HG03135 (cell line): ENCODE results near the gene SOS1.
"Not testable (repeated sequence)": the region's sequence is repeated elsewhere in the genome, so short reads cannot be mapped to it uniquely, and the experiment has no call there.

ENCODE experiments used
- ATAC-seq: cut with Tn5 transposase; IDR thresholded peaks from one replicate; pipeline ENCODE4 v1.9.1; 2021; ENCODE audit warnings: mild to moderate bottlenecking, moderate library complexity; ENCODE audit not compliant: unreplicated experiment

The SOS1 gene

DNA sequence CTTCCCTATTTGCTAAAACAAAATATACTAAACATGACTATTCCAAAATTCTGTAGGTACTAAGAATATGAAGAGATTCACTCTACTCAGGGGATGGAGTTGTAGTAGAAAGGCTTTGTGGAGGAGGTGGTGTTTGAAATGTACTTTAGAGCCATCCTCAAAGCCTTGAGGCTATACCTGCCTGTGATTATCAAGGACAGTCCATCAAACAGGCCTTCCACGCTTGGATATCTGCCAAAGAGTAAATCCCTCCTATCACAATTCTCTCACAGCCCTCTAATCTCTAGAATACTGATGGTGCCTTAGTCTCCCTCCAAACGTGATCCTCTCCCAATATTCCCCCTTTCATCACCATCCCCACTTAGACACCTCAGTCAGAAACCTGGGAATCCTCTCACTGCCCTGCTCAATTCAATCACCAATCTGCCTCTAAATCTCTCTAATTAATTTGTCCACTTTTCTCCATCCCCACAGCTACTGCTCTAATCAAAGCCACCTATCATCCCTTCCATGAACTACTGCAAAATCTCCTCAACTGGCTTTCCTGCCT, 13.1 kb downstream of the SOS1 start:
- ATAC-seq = no peak

DNA sequence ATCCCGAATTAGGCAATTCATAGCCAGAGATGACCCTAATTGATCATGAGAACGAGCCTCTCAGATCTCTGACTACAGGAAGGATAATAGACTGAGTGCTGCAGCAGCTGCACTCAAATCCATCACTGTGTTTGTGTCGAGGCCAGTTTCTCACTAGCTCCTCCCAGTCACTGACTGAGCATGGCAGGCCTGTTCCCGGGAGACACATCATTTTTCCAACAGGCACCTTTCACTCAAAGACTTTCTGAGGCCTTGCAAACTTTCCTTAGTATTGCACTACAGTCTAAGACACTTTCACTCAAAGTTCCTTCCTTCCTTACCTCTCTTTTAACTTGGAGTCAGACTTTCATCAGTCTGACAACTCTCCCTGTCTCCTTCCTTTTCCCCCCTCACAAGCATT, 13.7 kb downstream of the SOS1 start:
- ATAC-seq = no peak

DNA sequence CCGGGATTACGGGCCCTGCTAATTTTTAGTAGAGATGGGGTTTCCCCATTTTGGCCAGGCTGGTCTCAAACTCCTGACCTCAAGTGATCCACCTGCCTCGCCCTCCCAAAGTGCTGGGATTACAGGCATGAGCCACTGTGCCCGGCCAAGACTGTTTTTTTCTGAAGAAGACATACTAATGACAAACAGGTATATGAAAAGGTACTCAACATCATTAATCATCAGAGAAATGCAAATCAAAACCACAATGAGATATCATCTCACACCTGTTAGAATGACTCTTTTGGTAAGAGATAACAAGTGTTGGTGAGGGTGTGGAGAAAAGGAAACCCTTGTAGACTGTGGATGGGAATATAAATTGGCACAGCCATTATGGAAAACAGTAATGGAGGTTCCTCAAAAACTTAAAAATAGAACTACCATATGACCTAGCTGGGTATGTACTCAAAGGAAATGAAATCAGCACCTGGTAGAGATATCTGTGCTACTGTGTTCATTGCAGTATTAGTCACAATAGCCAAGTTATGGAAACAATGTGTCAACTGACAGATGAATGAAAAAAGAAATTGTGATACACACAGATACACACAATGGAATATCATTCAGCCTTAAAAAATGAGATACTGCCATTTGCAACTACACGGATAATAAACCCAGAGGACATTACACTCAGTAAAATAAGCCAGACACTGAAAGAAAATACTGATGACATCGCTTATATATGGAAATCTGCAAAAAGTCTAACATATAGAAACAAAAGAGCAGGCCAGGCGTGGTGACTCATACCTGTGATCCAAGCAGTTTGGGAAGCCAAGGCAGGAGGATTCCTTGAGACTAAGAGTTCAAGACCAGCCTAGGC, 20.8 kb downstream of the SOS1 start:
- peak; percentile 67 for ATAC-seq

DNA sequence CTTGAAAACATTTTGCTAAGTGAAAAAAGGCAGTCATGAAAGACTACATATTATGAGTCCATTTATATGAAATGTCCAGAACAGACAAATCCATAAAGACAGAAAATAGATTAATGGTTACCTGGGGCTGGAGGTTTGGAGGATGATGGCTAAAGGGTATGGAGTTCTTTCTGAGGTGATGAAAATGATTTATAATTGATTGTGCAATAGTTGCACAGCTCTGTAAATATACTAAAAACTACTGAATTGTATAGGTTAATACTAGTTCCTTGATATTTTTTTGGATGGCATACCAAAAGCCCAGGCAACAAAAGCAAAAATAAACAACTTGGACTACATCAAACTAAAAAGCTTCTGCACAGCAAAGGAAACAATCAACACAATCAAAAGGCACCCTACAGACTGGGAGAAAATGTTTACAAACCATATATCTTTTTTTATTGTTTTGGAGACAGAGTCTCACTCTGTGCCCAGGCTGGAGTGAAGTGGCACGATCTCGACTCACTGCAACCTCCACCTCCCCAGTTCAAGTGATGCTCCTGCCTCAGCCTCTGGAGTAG, 21.5 kb downstream of the SOS1 start:
- ATAC-seq = no peak

DNA sequence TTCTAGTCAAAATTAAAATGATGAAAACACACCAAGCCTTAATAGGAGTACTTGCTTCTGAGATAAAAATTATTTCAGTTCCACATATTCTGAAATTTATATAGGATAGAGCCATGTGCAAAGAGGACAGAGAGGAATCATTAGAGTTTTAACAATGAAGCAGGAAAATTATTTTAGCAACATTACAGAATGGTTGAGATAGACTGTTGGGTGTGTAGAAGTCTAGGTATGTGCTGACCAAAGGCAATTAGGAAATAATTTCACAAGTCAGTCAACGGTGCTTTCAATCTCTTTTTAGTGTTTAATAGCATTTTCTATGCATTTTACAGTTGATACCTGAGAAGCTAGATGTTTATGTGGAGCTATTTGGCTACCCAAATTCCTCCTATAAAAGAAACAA, 25.2 kb downstream of the SOS1 start:
- no peak for ATAC-seq

- peak; percentile 74 for ATAC-seq
Observed at GRCh38 chr2:39094717-39095363, 26.0 kb downstream of the SOS1 start.

GRCh38 chr2:39093218-39093898, 27.5 kb downstream of the SOS1 start:
- no peak for ATAC-seq

- ATAC-seq = no peak
Observed at GRCh38 chr2:39091543-39091942, 29.3 kb downstream of the SOS1 start.

DNA sequence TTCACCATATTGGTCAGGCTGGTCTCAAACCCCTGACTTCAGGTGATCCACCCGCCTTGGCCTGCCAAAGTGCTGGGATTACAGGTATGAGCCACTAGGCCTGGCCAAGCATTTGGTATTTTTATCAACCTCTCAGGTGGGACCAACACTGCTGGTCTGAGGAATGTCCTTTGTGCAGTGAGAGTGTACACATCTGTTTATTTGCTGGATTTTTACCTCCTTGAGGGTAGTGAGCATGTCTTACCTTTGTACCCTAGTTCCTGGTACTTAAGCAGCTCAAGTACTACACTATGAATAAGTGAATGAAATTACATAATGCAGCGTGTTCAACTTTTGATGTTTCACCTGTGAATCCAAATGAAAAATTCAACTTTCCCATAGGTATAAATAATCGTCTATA, 29.8 kb downstream of the SOS1 start:
- no peak for ATAC-seq

DNA sequence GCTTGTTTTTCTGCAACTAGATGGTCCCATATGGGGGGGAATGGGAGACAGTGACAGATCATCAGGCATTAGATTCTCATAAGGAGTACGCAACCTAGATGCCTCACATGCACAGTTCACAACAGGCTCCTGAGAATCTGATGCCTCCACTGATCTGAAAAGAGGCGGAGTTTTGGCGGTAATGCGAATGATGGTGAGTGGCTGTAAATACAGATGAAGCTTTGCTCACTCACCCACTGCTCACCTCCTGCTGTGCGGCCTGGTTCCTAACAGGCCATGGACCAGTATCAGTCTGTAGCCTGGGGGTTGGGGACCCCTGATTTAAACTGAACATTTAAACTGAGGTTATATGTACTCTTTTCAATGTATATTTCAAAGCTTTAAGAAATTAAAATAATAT, 40.7 kb downstream of the SOS1 start:
- ATAC-seq = no peak

DNA sequence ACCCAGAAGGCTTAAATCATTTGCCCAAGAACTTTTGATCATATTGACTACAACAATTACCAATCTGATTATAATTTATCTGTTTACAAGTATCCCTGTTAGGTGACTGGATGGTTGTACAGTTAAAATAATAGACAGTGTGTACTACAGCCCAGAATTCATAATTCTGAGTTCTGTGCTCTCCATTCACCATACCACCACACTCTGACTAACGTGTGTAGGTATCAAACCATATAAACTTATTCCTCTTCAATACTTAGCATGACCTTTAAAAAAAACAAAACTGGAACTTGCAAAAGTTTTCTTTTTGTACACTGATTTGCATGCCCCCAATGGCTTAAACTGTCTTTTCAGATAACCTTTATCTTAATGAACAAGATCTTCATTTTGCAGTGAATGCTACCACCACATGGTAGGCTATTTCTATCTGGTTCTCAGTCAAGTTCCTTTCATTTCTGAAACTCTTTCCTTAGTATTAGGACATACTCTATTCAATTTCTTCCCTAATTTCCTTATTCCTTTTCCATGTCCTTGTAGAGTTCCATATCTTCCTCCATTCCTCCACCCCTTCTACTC, 50.9 kb downstream of the SOS1 start:
- no peak for ATAC-seq

GRCh38 chr2:39069136-39069515, 51.7 kb downstream of the SOS1 start:
- no peak for ATAC-seq

DNA sequence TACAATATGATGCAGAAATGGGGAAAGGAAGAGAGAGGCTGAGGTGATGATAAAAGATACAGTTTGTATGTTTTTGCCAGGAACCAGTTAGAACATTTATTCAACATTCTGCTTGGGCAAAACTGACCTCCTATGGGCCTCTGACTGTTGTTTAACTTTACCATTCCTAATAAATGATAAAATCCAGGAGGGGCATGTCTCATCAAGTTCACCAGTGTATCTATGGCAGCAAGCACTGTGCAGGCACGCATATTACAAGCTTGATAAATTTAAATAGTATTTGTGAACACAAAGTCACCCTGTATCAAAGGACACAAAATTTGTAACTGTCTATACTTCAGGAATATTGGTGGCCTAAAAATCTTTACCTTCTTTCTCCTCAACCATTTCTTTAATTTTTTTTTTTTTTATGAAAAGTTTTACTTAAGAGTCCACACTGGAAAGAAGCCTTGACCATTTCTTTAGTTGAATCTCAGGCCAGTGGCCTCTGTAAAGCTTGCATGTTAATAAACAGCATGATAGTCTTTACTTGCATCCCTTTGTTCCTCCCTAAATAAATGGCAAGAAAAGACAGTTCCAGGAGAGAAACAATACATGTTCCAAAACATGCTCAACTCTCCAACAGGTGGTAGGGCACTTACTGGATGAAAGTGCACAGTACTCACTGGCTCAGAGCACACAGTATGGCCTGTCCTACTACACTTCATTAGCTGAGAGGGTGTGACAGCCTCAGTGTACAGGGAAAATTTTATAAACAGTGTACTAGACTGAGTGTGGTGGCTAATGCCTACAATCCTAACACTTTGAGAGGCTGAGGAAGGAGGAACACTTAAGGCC, 52.3 kb downstream of the SOS1 start:
- no peak for ATAC-seq

DNA sequence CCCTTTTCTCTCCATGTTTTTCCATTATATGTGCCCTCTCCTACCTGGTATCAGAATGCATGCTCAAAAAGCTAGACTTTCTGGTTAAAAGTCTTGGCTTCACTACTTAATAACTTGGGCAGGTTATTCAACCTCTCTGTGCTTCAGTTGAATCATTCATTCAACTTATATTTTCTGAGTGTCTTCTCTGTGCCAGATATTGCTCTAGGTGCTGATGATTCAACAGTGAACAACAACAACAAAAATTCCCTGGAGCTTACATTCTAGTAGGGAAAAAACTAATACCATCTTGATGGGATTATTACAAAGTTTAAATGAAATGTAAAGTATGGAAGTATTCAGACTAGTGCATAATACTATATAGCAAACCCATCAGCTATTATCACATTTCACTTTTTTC, 55.2 kb downstream of the SOS1 start:
- no peak for ATAC-seq

DNA sequence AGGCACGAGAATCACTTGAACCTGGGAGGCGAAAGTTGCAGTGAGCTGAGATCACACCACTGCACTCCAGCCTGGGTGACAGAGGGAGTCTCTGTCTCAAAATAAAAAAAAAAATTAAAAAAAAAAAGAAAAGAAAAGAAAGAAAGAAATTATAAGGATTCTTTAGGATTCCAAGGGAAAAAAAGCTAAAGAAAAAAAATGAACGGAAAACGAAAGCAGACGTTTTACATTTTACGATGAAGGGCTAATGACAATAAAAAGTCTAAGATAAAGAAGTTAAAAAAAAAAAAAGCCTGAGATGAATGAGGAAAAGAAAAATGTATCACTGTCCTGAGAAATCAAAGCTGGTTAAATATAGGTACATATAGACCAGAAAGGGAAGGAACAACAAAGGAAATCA, 58.5 kb downstream of the SOS1 start:
- no peak for ATAC-seq

- no peak for ATAC-seq
Observed at GRCh38 chr2:39061280-39061679, 59.6 kb downstream of the SOS1 start.

DNA sequence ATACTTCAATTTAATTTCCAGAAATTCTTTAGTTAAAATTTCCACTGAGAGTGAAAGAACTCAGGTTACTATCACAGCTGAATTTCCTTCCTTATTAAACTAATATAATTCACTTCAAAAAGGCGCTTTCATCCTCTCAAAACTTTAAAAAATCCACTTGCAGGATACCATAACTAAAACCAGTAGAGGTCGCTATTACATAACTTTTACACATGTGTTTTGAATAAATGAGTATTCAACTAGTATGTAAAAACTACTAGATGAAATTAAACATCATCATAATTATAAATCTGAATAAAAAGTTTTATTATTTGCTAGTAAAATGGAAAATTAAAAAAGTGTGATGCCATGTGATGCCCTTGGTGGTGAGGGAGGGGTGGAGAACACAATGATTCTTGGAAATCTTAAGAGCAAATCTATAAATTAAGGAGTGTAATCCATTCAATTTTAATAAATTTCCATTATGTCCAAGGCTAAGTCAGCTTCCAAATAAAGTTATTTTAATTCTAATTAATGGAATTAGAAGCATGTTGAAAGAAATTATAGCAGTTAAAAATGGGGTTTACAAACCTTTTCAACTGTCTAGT, 61.4 kb downstream of the SOS1 start:
- no peak for ATAC-seq

GRCh38 chr2:39058101-39058500, 62.8 kb downstream of the SOS1 start:
- ATAC-seq = no peak

- not testable (repeated sequence) for ATAC-seq
Observed at GRCh38 chr2:39052665-39053064, 68.2 kb downstream of the SOS1 start.

GRCh38 chr2:39050109-39050508, 70.7 kb downstream of the SOS1 start:
- ATAC-seq = no peak
